Heart right ventricle (tissue), 16 donors: ENCODE results near the gene INPP4B. TPM values are rescaled to one million over a fixed set of nuclear protein-coding genes. Genes with fewer than 3 reads are reported as not detected.

Experiments
- ATAC-seq, 8 donors: fragments of 200-7000 bp; cut with Tn5 transposase; one replicate each; pipeline ENCODE4 v1.9.1; 2020; ENCODE audit warnings: mild to moderate bottlenecking in 8 of 8, moderate library complexity in 8 of 8, moderate number of reproducible peaks in 1 of 8
- DNase-seq, 2 donors: peaks; one replicate each; pipeline ENCODE4 v3.0.0-alpha.2; 2020
- H3K27ac ChIP-seq, 10 donors: fragments of 200-600 bp; sonication (generic) in 2 of 10; one replicate each; pipeline versions ENCODE4 v1.5.0 to v1.8.0; 2020 to 2022; ENCODE audit warnings: mild to moderate bottlenecking in 3 of 10
- H3K27me3 ChIP-seq, 7 donors: fragments of 200-600 bp; one replicate each; pipeline ENCODE4 v1.8.0; 2021 to 2022; ENCODE audit warnings: mild to moderate bottlenecking in 2 of 7
- H3K36me3 ChIP-seq, 9 donors: fragments of 200-600 bp; sonication (generic) in 1 of 9; one replicate each; pipeline versions ENCODE4 v1.5.0 to v1.8.0; 2020 to 2022; ENCODE audit warnings: mild to moderate bottlenecking in 2 of 9
- H3K4me1 ChIP-seq, 9 donors: fragments of 200-600 bp; sonication (generic) in 1 of 9; one replicate each; pipeline versions ENCODE4 v1.5.0 to v1.8.0; 2020 to 2022; ENCODE audit warnings: mild to moderate bottlenecking in 4 of 9
- H3K4me3 ChIP-seq, 10 donors: fragments of 200-600 bp; sonication (generic) in 2 of 10; one replicate each; pipeline versions ENCODE4 v1.5.0 to v1.8.0; 2020 to 2022; ENCODE audit warnings: mild to moderate bottlenecking in 7 of 10, moderate library complexity in 2 of 10
- H3K9me3 ChIP-seq, 11 donors: fragments of 200-600 bp in 10 of 11; sonication (generic) in 2 of 11; one replicate each; pipeline versions ENCODE4 v1.5.0 to v1.8.0; 2013 to 2022; ENCODE audit warnings: mild to moderate bottlenecking in 2 of 11, control low read depth in 1 of 11, moderate library complexity in 1 of 11
- WGBS, 2 donors: extraction: QIAGEN DNeasy Blood & Tissue Kit; methylation state at CpG; one replicate each; pipeline ENCODE4 v1.1.7; 2013; ENCODE audit warnings: inconsistent platforms in 1 of 2; 5-methylcytosine and 5-hydroxymethylcytosine counted together
- intact Hi-C, 10 donors: fragments of 100-400 bp; cut with DNase I; formaldehyde crosslinking; loops; one replicate each; pipeline versions ENCODE4 v1.11.1 to v1.14.2; 2022
- polyA plus RNA-seq, 2 donors: library from polyadenylated mRNA; stranded (reverse); fragments of 200-250 nt; gene quantifications; one replicate each; pipeline ENCODE4 v1.2.3, GENCODE V29; 2013
- total RNA-seq, 10 donors: library from RNA; stranded (reverse); fragmentation: NEBNext Ultra II Directional in 3 of 10; extraction: Animal tissue kit (Norgen Biotek cat#: 25700) in 3 of 10; gene quantifications; one replicate each; pipeline versions ENCODE4 v1.2.1 to v1.2.4, GENCODE V29; 2021 to 2023
- TF ChIP-seq, protein P1 (sequence below), 9 donors: fragments of 200-600 bp; sonication (generic) in 2 of 9; IDR thresholded peaks; one replicate each; pipeline versions ENCODE4 v1.5.0 to v1.8.0; 2021 to 2022; ENCODE audit warnings: antibody characterized with exemption in 9 of 9, mild to moderate bottlenecking in 5 of 9, moderate library complexity in 1 of 9
- donor health status: Arrhythmogenic right ventricular cardiomyopathy.
- donor health status: ischemic (EF 13 %, LVEDD 7.1; RV severe dilation, severe dysfunction).
- donor health status: healthy with polysubstance abuse.
- donor health status: DM: no; HTN: yes; CAD: no.
- donor health status: DM: no; HTN: no; CAD: no.
- donor health status: ischemic (EF 25% LVEDD 6.9; RV normal size, moderate dysfunction).
- donor health status: ischemic (EF 25% LVEDD 5.7; RV mildly dilated, moderate dysfunction).
- donor health status: healthy.
- donor health status: DM: yes; HTN: yes; CAD: no.
- donor health status: Ischemic cardiomyopathy.
- donor health status: ischemic (EF 35%, LVEDD 5.7; RV mildly dilated, moderate dysfunction).
- donor health status: nonischemic (EF 11% LVEDD 7.7; RV severe dilation, severe dysfunction).
- donor health status: DM: yes; HTN: yes; CAD: no.
- donor health status: PGD.
- donor health status: ischemic (EF 29% LVEDD 5.4; RV normal size, mild dysfunction).
- donor health status: nonischemic (EF 23%, LVEDD 6.1; RV moderate dilation, normal function).

INPP4B gene
- total and polyA plus RNA-seq, 12 donors: 3.7 to 100.0 (median 39.1) TPM

DNA sequence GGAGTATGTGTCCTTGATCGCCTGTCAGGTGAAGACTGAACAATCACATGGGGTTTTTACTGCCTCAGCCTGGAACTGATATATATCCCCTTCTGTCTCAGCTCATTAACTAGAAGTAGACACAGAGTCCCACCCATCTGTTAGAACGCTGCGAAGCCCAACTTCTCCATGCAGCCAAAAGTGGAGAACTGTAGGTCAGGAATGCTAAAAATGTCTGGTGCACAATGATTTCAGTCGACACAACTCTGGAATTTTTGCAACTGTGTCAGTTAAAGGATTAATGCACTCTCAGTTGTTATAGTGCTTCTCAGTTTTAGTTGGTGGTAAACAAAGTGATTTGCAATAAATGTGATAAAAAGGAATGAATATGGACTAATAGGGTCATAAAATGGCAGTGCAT lies 287.2 kb downstream of the INPP4B start:
- intact Hi-C loops: no loop called here
- Histone ChIP-seq H3K27ac (no peak overlapping the region), H3K4me3 (no peak overlapping the region), H3K9me3 (no peaks in the 10 kb centered on the region), H3K36me3 (no peaks in the 10 kb centered on the region), H3K27me3 (no peaks in the 10 kb centered on the region), H3K4me1 (peaks cover 0 to 10% (median 0%) of the 10 kb centered on the region in 9 donors)
- DNase-seq (no peak), ATAC-seq (no peak)
- TF ChIP-seq, protein P1, sequence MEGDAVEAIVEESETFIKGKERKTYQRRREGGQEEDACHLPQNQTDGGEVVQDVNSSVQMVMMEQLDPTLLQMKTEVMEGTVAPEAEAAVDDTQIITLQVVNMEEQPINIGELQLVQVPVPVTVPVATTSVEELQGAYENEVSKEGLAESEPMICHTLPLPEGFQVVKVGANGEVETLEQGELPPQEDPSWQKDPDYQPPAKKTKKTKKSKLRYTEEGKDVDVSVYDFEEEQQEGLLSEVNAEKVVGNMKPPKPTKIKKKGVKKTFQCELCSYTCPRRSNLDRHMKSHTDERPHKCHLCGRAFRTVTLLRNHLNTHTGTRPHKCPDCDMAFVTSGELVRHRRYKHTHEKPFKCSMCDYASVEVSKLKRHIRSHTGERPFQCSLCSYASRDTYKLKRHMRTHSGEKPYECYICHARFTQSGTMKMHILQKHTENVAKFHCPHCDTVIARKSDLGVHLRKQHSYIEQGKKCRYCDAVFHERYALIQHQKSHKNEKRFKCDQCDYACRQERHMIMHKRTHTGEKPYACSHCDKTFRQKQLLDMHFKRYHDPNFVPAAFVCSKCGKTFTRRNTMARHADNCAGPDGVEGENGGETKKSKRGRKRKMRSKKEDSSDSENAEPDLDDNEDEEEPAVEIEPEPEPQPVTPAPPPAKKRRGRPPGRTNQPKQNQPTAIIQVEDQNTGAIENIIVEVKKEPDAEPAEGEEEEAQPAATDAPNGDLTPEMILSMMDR (IDR thresholded peaks at IDR 0.05): no peak
- WGBS, 2 donors: 44 to 47% methylated on average over 4 of the region's 4 CpGs

DNA sequence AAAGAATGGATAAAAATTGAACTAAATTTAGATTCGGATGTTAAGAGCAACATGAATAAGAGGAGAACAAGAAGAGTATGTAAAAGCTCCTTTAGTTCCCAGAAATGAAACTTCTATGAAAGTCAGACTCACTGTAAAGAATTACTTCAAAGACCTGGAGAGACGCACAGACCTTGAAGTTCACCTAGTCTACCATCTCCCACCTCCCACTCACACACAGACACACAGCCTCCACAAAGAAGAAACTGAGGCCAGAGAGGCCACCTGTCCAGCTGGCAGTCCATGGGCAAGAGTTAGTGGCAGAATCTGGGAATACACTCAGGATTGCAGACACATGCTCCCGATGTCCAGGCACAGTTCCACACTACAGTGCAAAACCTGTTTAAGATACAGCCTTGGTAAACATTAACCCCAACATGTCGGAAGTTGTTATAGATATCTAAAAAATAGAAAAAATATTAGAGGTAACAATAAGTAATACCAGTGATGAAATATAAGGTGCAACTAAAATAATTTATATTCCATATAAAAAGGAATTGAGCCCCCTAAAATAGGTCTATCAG lies 288.8 kb downstream of the INPP4B start:
- intact Hi-C loops: no loop called here
- H3K4me3 ChIP-seq: no peak overlapping the region
- WGBS, 2 donors: 88 to 92% methylated on average over 4 of the region's 4 CpGs
- no peaks in the 10 kb centered on the region for H3K9me3 ChIP-seq
- H3K36me3 ChIP-seq: no peaks in the 10 kb centered on the region
- H3K4me1 ChIP-seq: peaks cover 0 to 10% (median 0%) of the 10 kb centered on the region in 9 donors
- TF ChIP-seq, protein P1 (IDR thresholded peaks at IDR 0.05): no peak
- ATAC-seq (no peak), DNase-seq (no peak)
- no peak overlapping the region for H3K27ac ChIP-seq
- no peaks in the 10 kb centered on the region for H3K27me3 ChIP-seq

DNA sequence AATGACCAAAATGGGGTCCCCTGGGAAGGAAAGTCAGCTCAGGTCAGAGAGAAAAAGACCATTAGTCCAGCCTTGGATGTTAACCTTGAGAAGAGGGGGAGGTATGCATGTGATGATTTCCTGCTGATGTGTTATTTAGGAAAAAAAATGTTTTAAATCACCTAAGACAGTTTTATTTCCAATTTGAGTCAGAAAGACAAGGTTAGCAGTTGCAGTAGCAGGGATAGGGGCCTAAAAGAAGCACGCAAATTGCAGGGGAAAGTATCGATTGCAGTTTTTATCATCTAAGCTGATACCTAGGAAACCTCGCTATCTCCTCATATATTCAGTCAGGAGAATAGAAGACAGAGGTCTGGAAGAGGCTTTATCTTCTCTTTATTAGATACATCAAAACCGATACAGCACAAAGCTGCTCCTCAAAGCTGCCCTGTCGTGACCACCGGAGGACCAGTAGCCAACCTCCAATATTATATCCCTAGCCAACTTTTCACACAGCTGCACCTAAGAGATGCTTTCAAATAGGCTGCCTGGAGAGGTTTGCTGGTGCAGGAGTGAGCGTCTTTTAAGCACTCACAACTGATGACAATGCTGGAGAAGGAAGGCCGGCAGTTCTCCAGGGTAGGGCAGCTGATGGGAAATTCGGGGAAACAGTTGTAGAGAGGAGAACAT lies 289.4 kb downstream of the INPP4B start:
- ATAC-seq: no peak
- no peak overlapping the region for H3K27ac ChIP-seq
- 93% methylated on average over 9 of the region's 9 CpGs for WGBS, 2 donors
- no peak for DNase-seq
- H3K9me3 ChIP-seq: no peaks in the 10 kb centered on the region
- no peaks in the 10 kb centered on the region for H3K27me3 ChIP-seq
- no peaks in the 10 kb centered on the region for H3K36me3 ChIP-seq
- no peak overlapping the region for H3K4me3 ChIP-seq
- intact Hi-C loops: no loop called here
- TF ChIP-seq, protein P1 (IDR thresholded peaks at IDR 0.05): no peak
- H3K4me1 ChIP-seq: peaks cover 0 to 10% (median 0%) of the 10 kb centered on the region in 9 donors

DNA sequence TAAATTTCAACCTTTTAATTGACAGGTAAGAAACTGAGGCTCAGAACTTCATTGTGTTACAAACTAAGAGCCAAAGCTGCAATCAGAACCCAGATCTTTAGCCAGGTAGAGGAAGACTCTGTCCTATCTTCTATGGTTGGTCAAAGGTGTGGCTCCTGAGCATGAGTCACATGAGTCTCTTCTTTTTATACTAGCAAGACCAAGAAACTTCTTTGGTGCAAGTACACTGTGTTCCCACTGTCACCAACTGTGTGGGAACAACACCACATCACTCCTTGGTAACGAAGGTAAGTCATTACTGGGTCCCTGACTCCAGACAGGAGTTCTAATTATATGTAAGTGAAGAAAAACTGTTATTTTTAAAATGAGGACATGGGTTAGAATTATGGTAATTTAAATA lies 290.1 kb downstream of the INPP4B start:
- TF ChIP-seq, protein P1 (IDR thresholded peaks at IDR 0.05): no peak
- Histone ChIP-seq H3K9me3 (no peaks in the 10 kb centered on the region), H3K4me1 (peaks cover 0 to 10% (median 0%) of the 10 kb centered on the region in 9 donors), H3K36me3 (no peaks in the 10 kb centered on the region), H3K27me3 (no peaks in the 10 kb centered on the region), H3K27ac (no peak overlapping the region), H3K4me3 (no peak overlapping the region)
- ATAC-seq: no peak
- intact Hi-C loops: no loop called here
- DNase-seq: no peak
- 90 to 92% methylated on average over 1 of the region's 1 CpG for WGBS, 2 donors
